ENCODE data around the gene LDLRAD4.

- no peak for TF ChIP-seq CTCF (IDR thresholded peaks at IDR 0.05)
- TF ChIP-seq POLR2A (IDR thresholded peaks at IDR 0.05), result no peak
Measured at GRCh38 chr18:13452388-13452811, 233.8 kb downstream of the LDLRAD4 start.

All from tibial nerve (tissue), 3 donors.